ENCODE results near the gene MRPL33. TPM values are rescaled to one million over a fixed set of nuclear protein-coding genes. Genes with fewer than 3 reads are reported as not detected.

Gene MRPL33
- polyA plus RNA-seq, 3 donors = 67.4 to 341 (median 331) TPM

DNA sequence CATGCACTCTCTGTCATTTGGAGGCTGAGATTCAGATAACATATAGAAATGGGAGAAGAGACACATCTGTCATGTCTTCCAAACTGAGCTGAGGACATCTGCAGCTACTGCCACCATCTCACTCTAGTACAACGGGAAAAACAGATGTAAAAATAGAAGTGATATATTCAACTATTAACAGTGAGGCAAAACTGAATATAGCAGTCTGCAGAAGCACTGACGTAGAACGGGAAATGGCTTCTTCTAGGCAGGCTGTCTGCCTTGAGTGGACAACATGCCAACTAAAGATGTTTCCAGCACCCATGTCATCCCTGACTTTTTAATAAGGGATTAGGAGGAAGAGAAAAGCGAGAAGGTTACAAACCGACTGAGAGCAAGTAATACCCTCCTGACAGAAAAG is 51.6 kb downstream of the MRPL33 start:
- H3K9me3 ChIP-seq (replicated peaks in 1 of 2; ENCODE audit: control insufficient read depth in 1 of 2, insufficient read depth in 1 of 2, low read length in 2 of 2) = peaks cover 0 to 4% of the 10 kb centered on the region in 2 donors
- H3K9me3 Mint-ChIP-seq = peaks cover 0 to 16% (median 5%) of the 10 kb centered on the region in 7 donors
- DNase-seq = no peak
- TF ChIP-seq, protein P1, sequence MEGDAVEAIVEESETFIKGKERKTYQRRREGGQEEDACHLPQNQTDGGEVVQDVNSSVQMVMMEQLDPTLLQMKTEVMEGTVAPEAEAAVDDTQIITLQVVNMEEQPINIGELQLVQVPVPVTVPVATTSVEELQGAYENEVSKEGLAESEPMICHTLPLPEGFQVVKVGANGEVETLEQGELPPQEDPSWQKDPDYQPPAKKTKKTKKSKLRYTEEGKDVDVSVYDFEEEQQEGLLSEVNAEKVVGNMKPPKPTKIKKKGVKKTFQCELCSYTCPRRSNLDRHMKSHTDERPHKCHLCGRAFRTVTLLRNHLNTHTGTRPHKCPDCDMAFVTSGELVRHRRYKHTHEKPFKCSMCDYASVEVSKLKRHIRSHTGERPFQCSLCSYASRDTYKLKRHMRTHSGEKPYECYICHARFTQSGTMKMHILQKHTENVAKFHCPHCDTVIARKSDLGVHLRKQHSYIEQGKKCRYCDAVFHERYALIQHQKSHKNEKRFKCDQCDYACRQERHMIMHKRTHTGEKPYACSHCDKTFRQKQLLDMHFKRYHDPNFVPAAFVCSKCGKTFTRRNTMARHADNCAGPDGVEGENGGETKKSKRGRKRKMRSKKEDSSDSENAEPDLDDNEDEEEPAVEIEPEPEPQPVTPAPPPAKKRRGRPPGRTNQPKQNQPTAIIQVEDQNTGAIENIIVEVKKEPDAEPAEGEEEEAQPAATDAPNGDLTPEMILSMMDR (IDR thresholded peaks at IDR 0.05) = no peak
- no peak overlapping the region for H3K4me3 Mint-ChIP-seq
- H3K36me3 ChIP-seq (replicated peaks in 1 of 2; ENCODE audit: control insufficient read depth in 1 of 2, insufficient read depth in 2 of 2, low read length in 2 of 2) = no peaks in the 10 kb centered on the region
- H3K4me3 ChIP-seq (replicated peaks in 1 of 3; ENCODE audit: low read depth in 2 of 3, low read length in 3 of 3) = no peak overlapping the region
- H3K9ac ChIP-seq (ENCODE audit: insufficient read depth, low read length, poor library complexity, severe bottlenecking) = no peak overlapping the region
- H3K4me1 Mint-ChIP-seq = peaks cover 39% of the 10 kb centered on the region
- peak overlapping the region; percentile 15 for H2AFZ ChIP-seq (ENCODE audit: insufficient read depth, low read depth, low read length, poor library complexity, severe bottlenecking)
- no peak overlapping the region for H3K27ac ChIP-seq (ENCODE audit: low read depth in 1 of 2, low read length in 2 of 2)
- H4K20me1 ChIP-seq (ENCODE audit: insufficient read depth, low read length) = no peaks in the 10 kb centered on the region
- H3K27ac Mint-ChIP-seq = no peak overlapping the region
- WGBS (ENCODE audit: insufficient coverage) = no CpG with 5 or more reads among the region's 5 CpGs
- H3K27me3 ChIP-seq (ENCODE audit: control insufficient read depth in 2 of 2, insufficient read depth in 2 of 2, low read length in 2 of 2) = no peaks in the 10 kb centered on the region
- H3K27me3 Mint-ChIP-seq (ENCODE audit: low read depth in 3 of 3) = peaks cover 0 to 1% (median 0%) of the 10 kb centered on the region in 3 donors
- intact Hi-C loops (cut with micrococcal nuclease) = loop anchor here in 1 of 2 donors (10.0 kb wide), 1 partner anchor 48 kb away; the partner anchor contains the start of gene MRPL33
- peaks cover 12 to 20% of the 10 kb centered on the region in 2 donors for H3K4me1 ChIP-seq (ENCODE audit: control insufficient read depth in 1 of 2, insufficient read depth in 2 of 2, low read length in 2 of 2)
- peaks cover 3 to 4% of the 10 kb centered on the region in 2 donors for H3K36me3 Mint-ChIP-seq
- H3K4me2 ChIP-seq (replicated peaks; ENCODE audit: extremely low read depth, low read length, poor library complexity, severe bottlenecking) = no peak overlapping the region
- no peaks in the 10 kb centered on the region for H3K79me2 ChIP-seq (ENCODE audit: insufficient read depth, low read length)

GRCh38 chr2:27823569-27823968 is 52.0 kb downstream of the MRPL33 start:
- Mint-ChIP-seq H3K36me3 (peaks cover 1 to 3% of the 10 kb centered on the region in 2 donors), H3K27me3 (ENCODE audit: low read depth in 3 of 3) (peaks cover 0 to 1% (median 0%) of the 10 kb centered on the region in 3 donors), H3K27ac (peak overlapping the region in 1 of 7 donors; percentile 40), H3K4me1 (peaks cover 43% of the 10 kb centered on the region), H3K4me3 (no peak overlapping the region), H3K9me3 (peaks cover 0 to 13% (median 5%) of the 10 kb centered on the region in 7 donors)
- H3K4me2 ChIP-seq (replicated peaks; ENCODE audit: extremely low read depth, low read length, poor library complexity, severe bottlenecking) = no peak overlapping the region
- H3K36me3 ChIP-seq (replicated peaks in 1 of 2; ENCODE audit: control insufficient read depth in 1 of 2, insufficient read depth in 2 of 2, low read length in 2 of 2) = no peaks in the 10 kb centered on the region
- WGBS (ENCODE audit: insufficient coverage) = 100% methylated on average over 1 of the region's 5 CpGs
- TF ChIP-seq, protein P1 (IDR thresholded peaks at IDR 0.05) = no peak
- H3K27ac ChIP-seq (ENCODE audit: low read depth in 1 of 2, low read length in 2 of 2) = no peak overlapping the region
- DNase-seq = no peak
- H3K4me3 ChIP-seq (replicated peaks in 1 of 3; ENCODE audit: low read depth in 2 of 3, low read length in 3 of 3) = no peak overlapping the region
- peaks cover 0 to 4% of the 10 kb centered on the region in 2 donors for H3K9me3 ChIP-seq (replicated peaks in 1 of 2; ENCODE audit: control insufficient read depth in 1 of 2, insufficient read depth in 1 of 2, low read length in 2 of 2)
- H3K27me3 ChIP-seq (ENCODE audit: control insufficient read depth in 2 of 2, insufficient read depth in 2 of 2, low read length in 2 of 2) = no peaks in the 10 kb centered on the region
- H4K20me1 ChIP-seq (ENCODE audit: insufficient read depth, low read length) = no peaks in the 10 kb centered on the region
- H3K79me2 ChIP-seq (ENCODE audit: insufficient read depth, low read length) = no peaks in the 10 kb centered on the region
- no peak overlapping the region for H3K9ac ChIP-seq (ENCODE audit: insufficient read depth, low read length, poor library complexity, severe bottlenecking)
- peaks cover 14 to 23% of the 10 kb centered on the region in 2 donors for H3K4me1 ChIP-seq (ENCODE audit: control insufficient read depth in 1 of 2, insufficient read depth in 2 of 2, low read length in 2 of 2)
- intact Hi-C loops (cut with micrococcal nuclease) = loop anchor here in 1 of 2 donors (10.0 kb wide), 1 partner anchor 49 kb away; the partner anchor contains the start of gene MRPL33
- no peak overlapping the region for H2AFZ ChIP-seq (ENCODE audit: insufficient read depth, low read depth, low read length, poor library complexity, severe bottlenecking)
